PC-3 (cell line): ENCODE results near the gene GFRA3. TPM values are rescaled to one million over a fixed set of nuclear protein-coding genes. Genes with fewer than 3 reads are reported as not detected.
"Not testable (repeated sequence)": the region's sequence is repeated elsewhere in the genome, so short reads cannot be mapped to it uniquely, and the experiment has no call there.

ENCODE experiments used
- ATAC-seq: fragments of 200-7000 bp; cut with Tn5 transposase; 2 replicates; pipeline ENCODE4 v1.9.1; 2020; ENCODE audit warnings: mild to moderate bottlenecking, moderate library complexity
- BruUV-seq: library from RNA; stranded (reverse); fragments of 400-500 nt; replicated peaks from 2 replicates; lab custom pipeline; 2021; lab: Mats Ljungman, UMichigan
- CTCF ChIA-PET: fragments of 300-600 bp; sonication (Branson Sonifier 250); formaldehyde crosslinking; loops from one replicate; lab custom pipeline; 2022; ENCODE audit warnings: antibody characterized with exemption; lab: Charles Lee
- POLR2A ChIA-PET: fragments of 300-600 bp; sonication (Branson Sonifier 250); formaldehyde crosslinking; loops from one replicate; lab custom pipeline; 2022; ENCODE audit warnings: antibody characterized with exemption; ENCODE audit not compliant: unreplicated experiment; lab: Charles Lee
- DNase-seq: peaks from one replicate; pipeline ENCODE4 v3.0.0-alpha.2; 2015
- H2AFZ ChIP-seq: fragments of 300-600 bp; sonication (generic); 2 replicates; pipeline ENCODE4 v1.6.0; 2016; ENCODE audit warnings: antibody characterized with exemption, low read length
- H3F3A ChIP-seq: fragments of 300-600 bp; sonication (generic); one replicate; pipeline ENCODE4 v1.6.0; 2017; ENCODE audit warnings: antibody characterized with exemption, low read length, control low read depth, mild to moderate bottlenecking; ENCODE audit not compliant: unreplicated experiment
- H3K27ac ChIP-seq: fragments of 300-600 bp; sonication (generic); 2 replicates; pipeline ENCODE4 v1.5.1; 2016; ENCODE audit warnings: mild to moderate bottlenecking, low read length
- H3K27me3 ChIP-seq: fragments of 300-600 bp; sonication (generic); 2 replicates; pipeline ENCODE4 v1.6.1; 2016; ENCODE audit warnings: low read length, mixed read lengths
- H3K36me3 ChIP-seq: fragments of 300-600 bp; sonication (generic); 2 replicates; pipeline ENCODE4 v1.6.1; 2016; ENCODE audit warnings: low read depth, mixed run types, low read length, mixed read lengths
- H3K4me1 ChIP-seq: fragments of 300-600 bp; sonication (generic); 2 replicates; pipeline ENCODE4 v1.5.1; 2016; ENCODE audit warnings: low read length; ENCODE audit not compliant: insufficient read depth
- H3K4me2 ChIP-seq: fragments of 300-600 bp; sonication (generic); 2 replicates; pipeline ENCODE4 v1.6.0; 2016; ENCODE audit warnings: low read length
- H3K4me3 ChIP-seq: fragments of 300-600 bp; sonication (generic); 2 replicates; pipeline ENCODE4 v1.5.1; 2016; ENCODE audit warnings: mild to moderate bottlenecking, low read length, mixed read lengths
- H3K79me2 ChIP-seq: fragments of 300-600 bp; sonication (generic); 2 replicates; pipeline ENCODE4 v1.6.1; 2017; ENCODE audit warnings: low read length, mixed read lengths
- H3K9ac ChIP-seq: fragments of 300-600 bp; sonication (generic); 2 replicates; pipeline ENCODE4 v1.6.0; 2016; ENCODE audit warnings: mild to moderate bottlenecking, low read length
- H3K9me2 ChIP-seq: fragments of 300-600 bp; sonication (generic); replicated peaks from 2 replicates; pipeline ENCODE4 v1.6.1; 2016; ENCODE audit warnings: mixed run types, low read length, mixed read lengths
- H3K9me3 ChIP-seq: fragments of 300-600 bp; sonication (generic); 2 replicates; pipeline ENCODE4 v1.6.1; 2016; ENCODE audit warnings: low read length, mixed read lengths
- H4K20me1 ChIP-seq: fragments of 300-600 bp; sonication (generic); 2 replicates; pipeline ENCODE4 v1.6.1; 2016; ENCODE audit warnings: low read length, mixed read lengths
- EZH2 ChIP-seq: fragments of 300-600 bp; sonication (generic); IDR thresholded peaks from one replicate; pipeline ENCODE4 v1.6.1; 2017; ENCODE audit warnings: antibody characterized with exemption, mild to moderate bottlenecking, low read length; ENCODE audit not compliant: unreplicated experiment
- EZH2phosphoT487 ChIP-seq: fragments of 300-600 bp; sonication (generic); IDR thresholded peaks from 2 replicates; pipeline ENCODE4 v1.6.1; 2018; ENCODE audit warnings: mild to moderate bottlenecking, antibody characterized with exemption, low read length, borderline replicate concordance
- intact Hi-C: fragments of 100-400 bp; cut with micrococcal nuclease; formaldehyde crosslinking; loops from 2 replicates; pipeline ENCODE4 v1.9.0; 2023
- total RNA-seq: library from RNA; depleted of rRNA; stranded (reverse); fragments of >200 nt; gene quantifications from 2 replicates; pipeline ENCODE4 v1.2.3, GENCODE V29; 2014
- TF ChIP-seq, protein P1 (sequence below): fragments of 300-600 bp; sonication (generic); conservative IDR thresholded peaks from 2 replicates; pipeline ENCODE4 v1.5.1; 2017; ENCODE audit warnings: antibody characterized with exemption, low read depth, mild to moderate bottlenecking, low read length

The GFRA3 gene
- total RNA-seq, 1 experiment from 2014 or later, result not detected

DNA sequence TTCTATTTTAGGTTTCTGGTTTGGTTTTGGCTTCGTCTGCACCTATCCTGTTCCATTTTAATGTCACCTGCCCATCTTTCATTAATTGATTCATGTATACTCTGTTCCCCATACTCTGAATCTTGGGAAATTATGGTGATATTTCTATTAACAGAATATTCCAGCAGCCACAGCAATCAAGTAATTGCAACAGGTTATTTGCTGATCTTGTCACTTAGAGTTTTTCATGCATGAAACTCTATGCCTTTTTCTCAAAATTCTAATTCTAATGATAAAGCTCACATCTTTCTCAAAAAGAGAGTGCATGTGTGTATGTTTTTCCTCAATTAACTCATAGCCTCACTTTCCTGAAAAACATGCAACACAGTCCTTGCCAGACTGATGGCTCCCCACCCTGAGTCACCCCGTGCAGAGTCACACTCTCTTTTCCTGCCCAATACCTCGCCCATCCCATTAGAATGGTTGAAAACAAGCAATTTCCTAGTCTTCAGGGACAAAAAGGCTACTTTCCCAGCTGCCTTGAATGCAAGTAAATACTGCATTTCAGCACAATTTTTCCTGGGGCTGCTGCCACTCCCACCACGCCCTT is 15.6 kb downstream of the GFRA3 start:
- H3K79me2 ChIP-seq, result no peaks in the 10 kb centered on the region
- CTCF ChIA-PET, result no interaction called here
- intact Hi-C loops, result no loop called here
- H3K36me3 ChIP-seq, result no peaks in the 10 kb centered on the region
- no TSS peak for BruUV-seq
- no peaks in the 10 kb centered on the region for H3F3A ChIP-seq
- H3K27ac ChIP-seq, result no peak overlapping the region
- H4K20me1 ChIP-seq, result no peaks in the 10 kb centered on the region
- DNase-seq, result no peak
- no peak for TF ChIP-seq EZH2phosphoT487
- no peak for TF ChIP-seq EZH2
- TF ChIP-seq, protein P1, sequence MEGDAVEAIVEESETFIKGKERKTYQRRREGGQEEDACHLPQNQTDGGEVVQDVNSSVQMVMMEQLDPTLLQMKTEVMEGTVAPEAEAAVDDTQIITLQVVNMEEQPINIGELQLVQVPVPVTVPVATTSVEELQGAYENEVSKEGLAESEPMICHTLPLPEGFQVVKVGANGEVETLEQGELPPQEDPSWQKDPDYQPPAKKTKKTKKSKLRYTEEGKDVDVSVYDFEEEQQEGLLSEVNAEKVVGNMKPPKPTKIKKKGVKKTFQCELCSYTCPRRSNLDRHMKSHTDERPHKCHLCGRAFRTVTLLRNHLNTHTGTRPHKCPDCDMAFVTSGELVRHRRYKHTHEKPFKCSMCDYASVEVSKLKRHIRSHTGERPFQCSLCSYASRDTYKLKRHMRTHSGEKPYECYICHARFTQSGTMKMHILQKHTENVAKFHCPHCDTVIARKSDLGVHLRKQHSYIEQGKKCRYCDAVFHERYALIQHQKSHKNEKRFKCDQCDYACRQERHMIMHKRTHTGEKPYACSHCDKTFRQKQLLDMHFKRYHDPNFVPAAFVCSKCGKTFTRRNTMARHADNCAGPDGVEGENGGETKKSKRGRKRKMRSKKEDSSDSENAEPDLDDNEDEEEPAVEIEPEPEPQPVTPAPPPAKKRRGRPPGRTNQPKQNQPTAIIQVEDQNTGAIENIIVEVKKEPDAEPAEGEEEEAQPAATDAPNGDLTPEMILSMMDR, result no peak
- no peaks in the 10 kb centered on the region for H3K9me2 ChIP-seq
- POLR2A ChIA-PET, result no interaction called here
- H3K9ac ChIP-seq, result no peak overlapping the region
- no peak for ATAC-seq
- H3K4me3 ChIP-seq, result no peak overlapping the region
- H3K9me3 ChIP-seq, result no peaks in the 10 kb centered on the region
- no peak overlapping the region for H2AFZ ChIP-seq
- no peak overlapping the region for H3K4me2 ChIP-seq
- H3K27me3 ChIP-seq, result no peaks in the 10 kb centered on the region
- no peaks in the 10 kb centered on the region for H3K4me1 ChIP-seq

DNA sequence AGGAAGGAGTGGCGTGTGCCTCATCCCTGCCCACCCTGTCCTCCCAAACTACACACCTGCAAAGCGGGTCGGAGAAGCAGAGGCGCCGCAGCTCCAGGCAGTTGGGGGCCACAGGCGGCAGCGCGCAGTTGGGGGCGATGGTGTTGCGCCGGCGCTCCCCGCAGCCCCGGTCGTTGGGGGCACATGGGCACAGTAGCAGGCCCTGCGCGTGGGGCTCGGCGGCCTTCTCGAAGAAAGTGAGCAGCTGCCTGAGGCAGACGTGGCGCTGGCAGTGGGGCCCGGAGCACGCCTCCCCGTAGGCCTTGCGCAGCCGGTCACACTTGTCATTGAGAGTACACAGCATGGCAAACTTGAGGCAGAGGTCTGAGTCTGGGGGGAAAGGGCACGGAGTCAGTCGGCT is 16.8 kb downstream of the GFRA3 start:
- BruUV-seq, result no TSS peak
- Histone ChIP-seq H3K27ac (no peak overlapping the region), H3K27me3 (no peaks in the 10 kb centered on the region), H3K9ac (no peak overlapping the region), H3K4me3 (no peak overlapping the region), H2AFZ (no peak overlapping the region), H4K20me1 (no peaks in the 10 kb centered on the region), H3K36me3 (no peaks in the 10 kb centered on the region), H3K4me1 (no peaks in the 10 kb centered on the region), H3K9me3 (no peaks in the 10 kb centered on the region), H3K9me2 (no peaks in the 10 kb centered on the region), H3F3A (no peaks in the 10 kb centered on the region), H3K4me2 (no peak overlapping the region), H3K79me2 (no peaks in the 10 kb centered on the region)
- ChIA-PET POLR2A (no interaction called here), CTCF (no interaction called here)
- DNase-seq (no peak), ATAC-seq (no peak)
- TF ChIP-seq EZH2, result no peak
- TF ChIP-seq EZH2phosphoT487, result no peak
- TF ChIP-seq, protein P1, result no peak
- intact Hi-C loops, result no loop called here

DNA sequence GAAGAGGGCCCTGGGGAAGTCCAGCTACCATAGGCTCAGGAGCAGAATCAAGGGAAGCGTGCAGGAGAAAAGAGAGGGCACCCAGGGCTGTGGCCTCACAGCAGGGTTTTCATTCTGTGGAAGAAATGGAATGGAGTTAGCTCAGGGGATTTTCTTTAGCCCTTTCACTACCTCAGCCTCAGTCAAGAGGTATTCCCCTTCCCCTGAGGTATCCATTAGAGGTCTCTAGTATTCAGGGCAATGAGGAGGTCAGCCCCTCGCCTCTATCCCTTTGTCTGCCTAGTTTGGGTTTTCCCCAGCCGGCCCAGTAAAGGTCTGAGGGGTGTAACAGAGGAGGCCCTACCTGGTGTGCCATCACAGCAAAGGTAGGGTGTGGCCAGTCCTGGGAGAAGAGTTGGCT is 21.5 kb downstream of the GFRA3 start:
- Histone ChIP-seq H3K36me3 (no peaks in the 10 kb centered on the region), H3K4me1 (no peaks in the 10 kb centered on the region), H3K9me2 (no peaks in the 10 kb centered on the region), H4K20me1 (no peaks in the 10 kb centered on the region), H3K4me3 (no peak overlapping the region), H3K27me3 (no peaks in the 10 kb centered on the region), H3K4me2 (no peak overlapping the region), H3K79me2 (no peaks in the 10 kb centered on the region), H3F3A (no peaks in the 10 kb centered on the region), H3K9ac (no peak overlapping the region), H2AFZ (no peak overlapping the region), H3K27ac (no peak overlapping the region), H3K9me3 (no peaks in the 10 kb centered on the region)
- ATAC-seq (no peak), DNase-seq (no peak)
- ChIA-PET CTCF (no interaction called here), POLR2A (no interaction called here)
- BruUV-seq, result no TSS peak
- intact Hi-C loops, result no loop called here
- no peak for TF ChIP-seq EZH2phosphoT487
- TF ChIP-seq EZH2, result no peak
- TF ChIP-seq, protein P1, result no peak

GRCh38 chr5:138247800-138248199 is 26.6 kb downstream of the GFRA3 start:
- H3K9ac ChIP-seq, POLR2A ChIA-PET, DNase-seq, H3K4me3 ChIP-seq, H2AFZ ChIP-seq, H3K27ac ChIP-seq, H3K4me1 ChIP-seq, ATAC-seq, H3F3A ChIP-seq, BruUV-seq, CTCF ChIA-PET, H3K79me2 ChIP-seq, H3K9me2 ChIP-seq, H3K27me3 ChIP-seq, H3K9me3 ChIP-seq, H3K4me2 ChIP-seq, intact Hi-C loops, H4K20me1 ChIP-seq, H3K36me3 ChIP-seq: not testable (repeated sequence)
